NB4 (cell line): ENCODE measurements around the gene PLXDC2.

Experiments used
- MAX ChIP-seq: IDR thresholded peaks from 2 replicates; pipeline ENCODE4 v1.6.1; 2011; ENCODE audit warnings: low read depth, low read length
- MYC ChIP-seq: IDR thresholded peaks from 2 replicates; pipeline ENCODE4 v1.6.1; 2011; ENCODE audit warnings: low read depth, low read length
- POLR2A ChIP-seq: IDR thresholded peaks from 2 replicates; pipeline ENCODE4 v1.6.1; 2011; ENCODE audit warnings: mild to moderate bottlenecking; ENCODE audit not compliant: insufficient read length; ENCODE audit errors: extremely low read depth
- TF ChIP-seq, protein P1 (sequence below): IDR thresholded peaks from one replicate; pipeline ENCODE4 v1.5.1; 2012; ENCODE audit warnings: low read depth, low read length

DNA sequence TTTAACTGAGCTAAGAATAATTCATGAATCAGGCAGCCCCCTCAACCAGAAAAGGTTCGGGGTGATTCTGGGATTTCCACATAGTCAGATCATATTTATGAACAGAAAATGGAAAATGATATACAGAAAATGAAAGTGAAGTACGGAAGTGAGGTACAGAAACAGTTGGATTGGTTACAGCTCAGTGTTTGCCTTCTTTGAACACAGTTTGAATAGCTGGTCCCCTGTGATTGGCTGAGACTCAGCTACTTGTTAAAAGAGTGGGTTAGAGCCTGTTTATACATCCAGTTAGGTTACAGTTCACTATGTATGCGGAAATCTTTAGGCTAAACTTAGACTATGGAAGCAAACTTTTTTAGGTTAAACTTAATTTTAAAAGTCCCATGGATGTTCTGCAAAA, 511.7 kb downstream of the PLXDC2 start:
- TF ChIP-seq POLR2A (no peak), MAX (no peak), MYC (no peak)
- TF ChIP-seq, protein P1, sequence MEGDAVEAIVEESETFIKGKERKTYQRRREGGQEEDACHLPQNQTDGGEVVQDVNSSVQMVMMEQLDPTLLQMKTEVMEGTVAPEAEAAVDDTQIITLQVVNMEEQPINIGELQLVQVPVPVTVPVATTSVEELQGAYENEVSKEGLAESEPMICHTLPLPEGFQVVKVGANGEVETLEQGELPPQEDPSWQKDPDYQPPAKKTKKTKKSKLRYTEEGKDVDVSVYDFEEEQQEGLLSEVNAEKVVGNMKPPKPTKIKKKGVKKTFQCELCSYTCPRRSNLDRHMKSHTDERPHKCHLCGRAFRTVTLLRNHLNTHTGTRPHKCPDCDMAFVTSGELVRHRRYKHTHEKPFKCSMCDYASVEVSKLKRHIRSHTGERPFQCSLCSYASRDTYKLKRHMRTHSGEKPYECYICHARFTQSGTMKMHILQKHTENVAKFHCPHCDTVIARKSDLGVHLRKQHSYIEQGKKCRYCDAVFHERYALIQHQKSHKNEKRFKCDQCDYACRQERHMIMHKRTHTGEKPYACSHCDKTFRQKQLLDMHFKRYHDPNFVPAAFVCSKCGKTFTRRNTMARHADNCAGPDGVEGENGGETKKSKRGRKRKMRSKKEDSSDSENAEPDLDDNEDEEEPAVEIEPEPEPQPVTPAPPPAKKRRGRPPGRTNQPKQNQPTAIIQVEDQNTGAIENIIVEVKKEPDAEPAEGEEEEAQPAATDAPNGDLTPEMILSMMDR, result no peak
